ENCODE results near the gene CMTR1.

GRCh38 chr6:37514837-37515236, 81.8 kb downstream of the CMTR1 start:
- TF ChIP-seq CTCF (tag by site-specific recombination; IDR thresholded peaks at IDR 0.05), result no peak
- no peak for TF ChIP-seq PBX3 (CRISPR knock-in tag; IDR thresholded peaks at IDR 0.05)
